G401 (cell line): Measurements from ENCODE around the gene TMEM273. TPM values are rescaled to one million over a fixed set of nuclear protein-coding genes. Genes with fewer than 3 reads are reported as not detected.
A peak's percentile ranks its signal among the peaks of the same experiment; 100 is the strongest.

Source experiments
- DNase-seq: peaks from one replicate; pipeline ENCODE4 v3.0.0-alpha.2; 2015; ENCODE audit warnings: low spot score
- in situ Hi-C: cut with HindIII; loops from 2 replicates; pipeline ENCODE4 v1.10.0; 2016; ENCODE audit warnings: low sequenced_read_pairs, mixed read lengths
- total RNA-seq: library from RNA; depleted of rRNA; stranded (reverse); fragments of >200 nt; shearing (Covaris generic); gene quantifications from 2 replicates; pipeline ENCODE4 v1.2.3, GENCODE V29; 2014; rRNA removed

The TMEM273 gene
- total RNA-seq, 1 experiment from 2014 or later = not detected

DNA sequence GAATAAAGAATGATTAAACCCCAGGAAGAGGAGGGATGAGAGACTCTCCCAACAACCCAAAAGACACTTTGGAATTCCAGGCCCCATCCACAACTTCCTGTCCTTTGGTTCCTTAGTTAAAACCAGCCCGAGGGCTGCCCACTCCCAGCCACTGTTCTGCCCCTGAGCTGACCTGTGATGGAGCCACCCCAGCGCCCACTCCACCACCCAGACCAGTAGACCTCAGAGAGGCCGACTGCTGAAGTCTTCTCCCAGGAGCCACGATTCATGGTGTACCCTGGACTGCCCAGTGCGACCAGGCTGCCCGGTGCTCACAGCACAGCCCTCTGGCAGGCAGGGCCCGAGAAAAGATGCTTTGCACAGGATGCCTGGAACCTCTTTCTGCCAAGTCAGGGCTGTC, 79.5 kb downstream of the TMEM273 start:
- no peak for DNase-seq
- in situ Hi-C loops = no loop called here

DNA sequence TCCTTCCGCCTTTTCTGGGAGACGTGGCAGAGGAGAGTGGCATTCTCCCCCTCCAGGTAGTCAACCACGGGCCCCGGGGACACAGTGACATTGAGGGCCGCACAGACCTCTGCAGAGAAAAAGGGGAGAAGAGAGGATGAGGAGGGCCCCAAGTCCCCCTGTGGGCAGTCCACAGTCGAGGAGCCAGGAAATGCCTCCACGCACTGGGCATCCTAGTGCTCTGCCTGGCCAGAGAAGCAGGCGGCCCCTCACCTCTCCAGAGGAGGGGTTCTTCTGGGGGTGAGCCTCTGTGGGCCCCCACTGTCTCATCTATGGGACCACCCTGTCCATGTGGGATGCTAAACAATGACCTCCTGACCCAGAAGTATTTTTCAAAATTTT, 80.3 kb downstream of the TMEM273 start:
- in situ Hi-C loops = no loop called here
- no peak for DNase-seq

DNA sequence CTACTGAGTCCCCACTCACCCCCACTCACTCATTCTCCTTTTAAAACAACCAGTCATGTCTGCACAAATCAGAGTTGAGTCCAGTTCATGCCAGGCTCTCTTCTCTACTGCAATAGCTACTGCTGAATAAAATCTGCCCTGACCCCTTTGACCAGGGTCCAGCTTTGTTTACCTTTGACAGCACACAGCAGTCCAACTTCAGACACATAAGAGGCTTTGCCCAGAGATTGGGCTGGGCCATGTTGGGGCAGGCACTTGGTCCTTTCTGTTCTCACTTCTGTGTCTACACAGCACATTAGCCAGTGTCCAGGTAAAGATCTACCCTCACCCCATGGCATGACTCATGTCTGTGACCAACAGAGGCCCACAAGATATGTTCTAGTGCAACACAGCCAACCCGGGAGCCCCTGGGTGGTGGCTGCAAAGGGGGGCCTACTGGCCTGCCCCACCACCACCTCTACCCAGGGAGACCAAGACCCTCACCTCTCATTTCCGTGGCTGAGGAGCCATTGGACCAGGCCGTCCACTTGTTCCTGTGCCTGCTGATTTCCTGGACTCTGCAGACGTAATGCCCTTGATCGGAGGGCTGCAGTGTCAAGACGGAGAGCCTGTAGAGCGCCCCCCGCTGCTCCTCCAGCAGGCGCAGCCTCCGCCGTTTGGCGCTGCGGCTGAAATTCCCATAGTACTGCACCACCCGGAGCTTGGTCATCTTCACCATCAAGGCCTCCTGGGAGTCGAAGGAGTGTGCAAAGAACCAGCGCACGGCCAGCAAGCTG, 80.9 kb downstream of the TMEM273 start:
- no peak for DNase-seq
- in situ Hi-C loops = no loop called here

DNA sequence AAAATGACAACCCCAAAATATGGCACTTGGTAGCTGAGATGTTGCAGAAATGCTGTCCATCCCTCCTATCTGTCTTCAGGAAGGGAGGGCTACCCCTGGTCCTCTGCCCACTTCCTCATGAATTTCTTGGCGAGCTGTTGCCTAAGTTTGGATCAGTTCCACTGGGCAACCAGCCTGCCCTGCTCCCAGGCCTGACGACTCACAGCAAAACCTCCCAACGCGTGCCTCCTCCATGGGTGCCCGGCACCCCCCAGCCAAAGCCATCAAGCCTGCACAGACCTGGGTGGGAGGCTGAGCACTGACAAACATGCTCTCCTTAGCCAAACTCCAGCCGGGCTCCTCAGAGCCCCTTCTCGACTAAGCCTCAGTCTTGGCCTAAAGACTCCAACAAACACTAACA, 81.7 kb downstream of the TMEM273 start:
- DNase-seq = peak; percentile 77
- in situ Hi-C loops = no loop called here

DNA sequence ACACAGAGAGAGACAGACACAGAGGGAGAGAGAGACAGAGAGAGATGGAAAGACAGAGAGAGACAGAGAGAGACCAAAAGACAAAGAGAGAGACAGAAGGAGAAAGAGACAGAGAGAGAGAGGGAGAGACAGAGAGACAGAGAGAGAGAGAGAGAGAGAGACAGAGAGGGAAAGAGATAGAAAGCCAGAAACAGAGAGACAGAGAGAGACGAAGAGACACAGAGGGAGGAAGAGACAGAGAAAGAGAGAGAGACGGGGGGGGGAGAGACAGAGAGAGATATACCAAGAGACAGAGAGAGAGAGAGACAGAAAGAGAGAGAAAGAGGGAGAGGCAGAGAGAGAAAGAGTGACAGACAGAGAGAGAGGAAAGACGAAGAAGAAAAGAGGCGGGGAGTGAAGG, 83.1 kb downstream of the TMEM273 start:
- in situ Hi-C loops = no loop called here
- DNase-seq = no peak

Other genes with a start within 250 kb of the TMEM273 start
- not detected in 2 replicates for gene LRRC18, start 248.6 kb downstream of the TMEM273 start, total RNA-seq
- gene VSTM4, start 72.9 kb downstream of the TMEM273 start, total RNA-seq = not detected in 2 replicates
- gene FAM170B, start 54.4 kb downstream of the TMEM273 start, total RNA-seq = not detected in 2 replicates
- not detected in 2 replicates for gene C10orf71, start 110.8 kb upstream of the TMEM273 start, total RNA-seq
- 0.03 and 0.86 TPM in 2 replicates for gene DRGX, start 207.7 kb upstream of the TMEM273 start, total RNA-seq